ENCODE measurements around the gene PKIG.

- TF ChIP-seq ATF3 (IDR thresholded peaks at IDR 0.05; ENCODE audit: insufficient read depth, low read depth, low read length): no peak
- no peak for TF ChIP-seq SP1 (IDR thresholded peaks at IDR 0.05; ENCODE audit: low read depth, low read length)
- peak in 1 of 3 experiments; percentile 20; a peak in 1 of 4 replicates for TF ChIP-seq CTCF (IDR thresholded peaks at IDR 0.05; ENCODE audit: control extremely low read depth in 1 of 3, insufficient read depth in 1 of 3, low read depth in 1 of 3, low read length in 3 of 3)
- TF ChIP-seq EZH2 (IDR thresholded peaks at IDR 0.05; ENCODE audit: low read depth, low read length, severe bottlenecking): no peak
- TF ChIP-seq SP2 (IDR thresholded peaks at IDR 0.05; ENCODE audit: low read length): no peak
- no peak for TF ChIP-seq NRF1 (IDR thresholded peaks at IDR 0.05; ENCODE audit: low read depth, low read length)
- no peak for TF ChIP-seq POLR2AphosphoS5 (IDR thresholded peaks at IDR 0.05; ENCODE audit: low read depth, low read length)
- TF ChIP-seq SRF (IDR thresholded peaks at IDR 0.05; ENCODE audit: low read depth, low read length): no peak
Observed at GRCh38 chr20:44598423-44599305, 16.3 kb downstream of the PKIG start.
